Mucosa of stomach (tissue), 1 donor: ENCODE data around the gene TOMM20.
A peak's percentile ranks its signal among the peaks of the same experiment; 100 is the strongest.
"Not testable (repeated sequence)": the region's sequence is repeated elsewhere in the genome, so short reads cannot be mapped to it uniquely, and the experiment has no call there.

Experiments
- H3K27me3 ChIP-seq: one replicate; pipeline ENCODE4 v1.7.0; 2013; ENCODE audit warnings: mild to moderate bottlenecking, low read length; ENCODE audit not compliant: control insufficient read depth, insufficient read depth
- H3K36me3 ChIP-seq: one replicate; pipeline ENCODE4 v1.7.0; 2013; ENCODE audit warnings: low read length; ENCODE audit not compliant: control insufficient read depth, insufficient read depth
- H3K4me1 ChIP-seq: one replicate; pipeline ENCODE4 v1.7.0; 2013; ENCODE audit warnings: mild to moderate bottlenecking, low read length; ENCODE audit not compliant: control insufficient read depth, insufficient read depth
- H3K4me3 ChIP-seq: one replicate; pipeline ENCODE4 v1.7.0; 2013; ENCODE audit warnings: low read length
- H3K9ac ChIP-seq: one replicate; pipeline ENCODE4 v1.7.0; 2013; ENCODE audit warnings: mild to moderate bottlenecking, low read length, moderate library complexity
- H3K9me3 ChIP-seq: one replicate; pipeline ENCODE4 v1.7.0; 2013; ENCODE audit warnings: mild to moderate bottlenecking, low read length, moderate library complexity; ENCODE audit not compliant: control insufficient read depth
- donor health status: Pancreatic carcinoma.

Gene TOMM20

GRCh38 chr1:235074523-235075047, 54.1 kb downstream of the TOMM20 start:
- no peaks in the 10 kb centered on the region for H3K27me3 ChIP-seq
- no peak overlapping the region for H3K4me3 ChIP-seq
- H3K9me3 ChIP-seq: no peaks in the 10 kb centered on the region
- no peaks in the 10 kb centered on the region for H3K36me3 ChIP-seq
- peaks cover 60% of the 10 kb centered on the region for H3K4me1 ChIP-seq
- peak overlapping the region; percentile 63 for H3K9ac ChIP-seq

GRCh38 chr1:235073968-235074522, 54.6 kb downstream of the TOMM20 start:
- H3K4me1 ChIP-seq: peaks cover 60% of the 10 kb centered on the region
- H3K36me3 ChIP-seq: no peaks in the 10 kb centered on the region
- H3K9me3 ChIP-seq: no peaks in the 10 kb centered on the region
- no peak overlapping the region for H3K4me3 ChIP-seq
- peak overlapping the region; percentile 63 for H3K9ac ChIP-seq
- H3K27me3 ChIP-seq: no peaks in the 10 kb centered on the region

GRCh38 chr1:235073331-235073967, 55.2 kb downstream of the TOMM20 start:
- H3K4me1 ChIP-seq: peaks cover 62% of the 10 kb centered on the region

DNA sequence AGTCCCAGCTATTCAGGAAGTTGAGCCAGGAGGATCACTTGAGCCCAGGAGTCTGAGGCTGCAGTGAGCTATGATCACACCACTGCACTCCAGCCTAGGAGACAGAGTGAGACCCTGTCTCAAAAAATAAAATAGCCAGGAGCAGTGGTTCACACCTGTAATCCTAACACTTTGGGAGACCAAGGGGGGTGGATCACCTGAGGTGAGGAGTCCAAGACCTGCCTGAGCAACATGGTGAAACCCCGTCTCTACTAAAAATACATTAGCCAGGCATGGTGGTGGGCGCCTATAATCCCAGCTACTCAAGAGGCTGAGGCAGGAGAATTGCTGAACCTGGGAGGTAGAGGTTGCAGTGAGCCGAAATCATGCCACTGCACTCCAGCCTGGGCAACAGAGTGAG, 56.1 kb downstream of the TOMM20 start:
- not testable (repeated sequence) for H3K9ac ChIP-seq, H3K36me3 ChIP-seq, H3K27me3 ChIP-seq, H3K9me3 ChIP-seq, H3K4me3 ChIP-seq
- peaks cover 71% of the 10 kb centered on the region for H3K4me1 ChIP-seq

More at GRCh38 chr1:235073331-235073967, 55.2 kb downstream of the TOMM20 start:
- peak overlapping the region; percentile 63 for H3K9ac ChIP-seq
- no peaks in the 10 kb centered on the region for H3K9me3 ChIP-seq
- H3K36me3 ChIP-seq: no peaks in the 10 kb centered on the region
- H3K4me3 ChIP-seq: no peak overlapping the region
- H3K27me3 ChIP-seq: no peaks in the 10 kb centered on the region

GRCh38 chr1:235072096-235072495, 56.5 kb downstream of the TOMM20 start:
- no peak overlapping the region for H3K9ac ChIP-seq
- no peaks in the 10 kb centered on the region for H3K36me3 ChIP-seq
- H3K9me3 ChIP-seq: no peaks in the 10 kb centered on the region
- H3K4me1 ChIP-seq: peaks cover 76% of the 10 kb centered on the region
- no peaks in the 10 kb centered on the region for H3K27me3 ChIP-seq
- no peak overlapping the region for H3K4me3 ChIP-seq

GRCh38 chr1:235070819-235071218, 57.8 kb downstream of the TOMM20 start:
- H3K27me3 ChIP-seq: no peaks in the 10 kb centered on the region
- H3K4me1 ChIP-seq: peaks cover 78% of the 10 kb centered on the region

GRCh38 chr1:235069577-235070563, 58.8 kb downstream of the TOMM20 start:
- peaks cover 69% of the 10 kb centered on the region for H3K4me1 ChIP-seq
- H3K9ac ChIP-seq: peak overlapping the region; percentile 11
- no peaks in the 10 kb centered on the region for H3K27me3 ChIP-seq
- H3K9me3 ChIP-seq: no peaks in the 10 kb centered on the region
- H3K4me3 ChIP-seq: no peak overlapping the region
- H3K36me3 ChIP-seq: no peaks in the 10 kb centered on the region

More at GRCh38 chr1:235070819-235071218, 57.8 kb downstream of the TOMM20 start:
- Histone ChIP-seq H3K9me3 (no peaks in the 10 kb centered on the region), H3K36me3 (no peaks in the 10 kb centered on the region), H3K9ac (no peak overlapping the region), H3K4me3 (no peak overlapping the region)

GRCh38 chr1:235069176-235069575, 59.5 kb downstream of the TOMM20 start:
- Histone ChIP-seq H3K4me1 (peaks cover 62% of the 10 kb centered on the region), H3K27me3 (no peaks in the 10 kb centered on the region), H3K9ac (peak overlapping the region; percentile 56), H3K9me3 (no peaks in the 10 kb centered on the region), H3K36me3 (no peaks in the 10 kb centered on the region), H3K4me3 (no peak overlapping the region)

GRCh38 chr1:235068158-235069121, 60.2 kb downstream of the TOMM20 start:
- H3K9ac ChIP-seq: peak overlapping the region; percentile 56

GRCh38 chr1:235067396-235068157, 61.1 kb downstream of the TOMM20 start:
- H3K36me3 ChIP-seq: no peaks in the 10 kb centered on the region
- H3K27me3 ChIP-seq: no peaks in the 10 kb centered on the region
- no peaks in the 10 kb centered on the region for H3K9me3 ChIP-seq
- H3K4me3 ChIP-seq: peak overlapping the region; percentile 3
- H3K9ac ChIP-seq: peak overlapping the region; percentile 62
- H3K4me1 ChIP-seq: peaks cover 60% of the 10 kb centered on the region

More at GRCh38 chr1:235068158-235069121, 60.2 kb downstream of the TOMM20 start:
- Histone ChIP-seq H3K9me3 (no peaks in the 10 kb centered on the region), H3K4me1 (peaks cover 57% of the 10 kb centered on the region), H3K36me3 (no peaks in the 10 kb centered on the region), H3K4me3 (peak overlapping the region; percentile 3), H3K27me3 (no peaks in the 10 kb centered on the region)
